ENCODE measurements around the gene SPDYE4.

- TF ChIP-seq POLR2AphosphoS5 (IDR thresholded peaks at IDR 0.05; ENCODE audit: borderline replicate concordance, low read depth, low read length) (no peak), EZH2 (IDR thresholded peaks at IDR 0.05) (no peak)
Observed at GRCh38 chr17:8744086-8744785, 14.1 kb downstream of the SPDYE4 start.
